Measurements from ENCODE around the gene ALDH16A1. TPM values are rescaled to one million over a fixed set of nuclear protein-coding genes. Genes with fewer than 3 reads are reported as not detected.

The ALDH16A1 gene
- total RNA-seq, 2 donors from 2014 or later: 25.9 to 38.9 TPM

- Histone ChIP-seq H3K36me3 (replicated peaks in 1 of 2; ENCODE audit: insufficient read depth in 1 of 2, low read depth in 2 of 2) (peaks cover 17 to 31% of the 10 kb centered on the region in 2 donors), H3K27ac (peak overlapping the region; percentile 68 to 94 (median 88)), H3K27me3 (no peaks in the 10 kb centered on the region), H3K4me3 (peak overlapping the region; percentile 94 to 100), H3K4me1 (peaks cover 31% of the 10 kb centered on the region), H3K9me3 (no peaks in the 10 kb centered on the region)
- intact Hi-C loops (cut with DNase I): no loop called here
- no peak for DNase-seq
- TF ChIP-seq CTCF (IDR thresholded peaks at IDR 0.05): no peak
- TF ChIP-seq POLR2A (IDR thresholded peaks at IDR 0.05): no peak
- no peak for ATAC-seq
- 1% methylated on average over 24 to 26 of the region's 26 CpGs for WGBS, 2 donors
Observed at GRCh38 chr19:49488046-49488862, 35.2 kb downstream of the ALDH16A1 start.

GRCh38 chr19:49488863-49489537, 36.0 kb downstream of the ALDH16A1 start:
- H3K36me3 ChIP-seq (replicated peaks in 1 of 2; ENCODE audit: insufficient read depth in 1 of 2, low read depth in 2 of 2): peaks cover 17 to 31% of the 10 kb centered on the region in 2 donors
- no peaks in the 10 kb centered on the region for H3K27me3 ChIP-seq
- whole genome bisulfite sequencing, 2 donors: 20% methylated on average over 15 of the region's 15 CpGs
- DNase-seq: no peak
- ATAC-seq: no peak
- peak overlapping the region in 3 of 4 donors; percentile 87 to 94 (median 90) for H3K27ac ChIP-seq
- H3K4me3 ChIP-seq: peak overlapping the region; percentile 94 to 100
- peaks cover 31% of the 10 kb centered on the region for H3K4me1 ChIP-seq
- TF ChIP-seq POLR2A (IDR thresholded peaks at IDR 0.05): no peak
- no peak for TF ChIP-seq CTCF (IDR thresholded peaks at IDR 0.05)
- no peaks in the 10 kb centered on the region for H3K9me3 ChIP-seq
- intact Hi-C loops (cut with DNase I): no loop called here

- no peaks in the 10 kb centered on the region for H3K9me3 ChIP-seq
- DNase-seq: no peak
- no peak for TF ChIP-seq POLR2A (IDR thresholded peaks at IDR 0.05)
- TF ChIP-seq CTCF (IDR thresholded peaks at IDR 0.05): no peak
- peak overlapping the region in 3 of 4 donors; percentile 87 to 94 (median 90) for H3K27ac ChIP-seq
- H3K27me3 ChIP-seq: no peaks in the 10 kb centered on the region
- peaks cover 17 to 31% of the 10 kb centered on the region in 2 donors for H3K36me3 ChIP-seq (replicated peaks in 1 of 2; ENCODE audit: insufficient read depth in 1 of 2, low read depth in 2 of 2)
- ATAC-seq: no peak
- H3K4me1 ChIP-seq: peaks cover 31% of the 10 kb centered on the region
- intact Hi-C loops (cut with DNase I): no loop called here
- no peak overlapping the region for H3K4me3 ChIP-seq
- 44 to 51% methylated on average over 6 to 15 of the region's 15 CpGs for WGBS, 2 donors
Observed at GRCh38 chr19:49489601-49490167, 36.7 kb downstream of the ALDH16A1 start.

- ATAC-seq (no peak), DNase-seq (no peak)
- Histone ChIP-seq H3K27me3 (no peaks in the 10 kb centered on the region), H3K36me3 (replicated peaks in 1 of 2; ENCODE audit: insufficient read depth in 1 of 2, low read depth in 2 of 2) (peaks cover 17 to 31% of the 10 kb centered on the region in 2 donors), H3K9me3 (no peaks in the 10 kb centered on the region), H3K4me1 (peaks cover 36% of the 10 kb centered on the region), H3K27ac (peak overlapping the region in 3 of 4 donors; percentile 87 to 94 (median 90)), H3K4me3 (no peak overlapping the region)
- TF ChIP-seq CTCF (IDR thresholded peaks at IDR 0.05) (no peak), POLR2A (IDR thresholded peaks at IDR 0.05) (no peak)
- WGBS, 2 donors: 60 to 79% methylated on average over 3 to 27 of the region's 27 CpGs
- intact Hi-C loops (cut with DNase I): no loop called here
Observed at GRCh38 chr19:49490287-49491029, 37.4 kb downstream of the ALDH16A1 start.

All from body of pancreas (tissue), 4 donors.